GM12801 (cell line): ENCODE results near the gene CPVL.

Experiments used
- TF ChIP-seq, protein P1 (sequence below): IDR thresholded peaks from one replicate; pipeline ENCODE4 v1.5.1; 2011; ENCODE audit warnings: control low read depth; ENCODE audit not compliant: insufficient read length; ENCODE audit errors: extremely low read depth

Gene CPVL

DNA sequence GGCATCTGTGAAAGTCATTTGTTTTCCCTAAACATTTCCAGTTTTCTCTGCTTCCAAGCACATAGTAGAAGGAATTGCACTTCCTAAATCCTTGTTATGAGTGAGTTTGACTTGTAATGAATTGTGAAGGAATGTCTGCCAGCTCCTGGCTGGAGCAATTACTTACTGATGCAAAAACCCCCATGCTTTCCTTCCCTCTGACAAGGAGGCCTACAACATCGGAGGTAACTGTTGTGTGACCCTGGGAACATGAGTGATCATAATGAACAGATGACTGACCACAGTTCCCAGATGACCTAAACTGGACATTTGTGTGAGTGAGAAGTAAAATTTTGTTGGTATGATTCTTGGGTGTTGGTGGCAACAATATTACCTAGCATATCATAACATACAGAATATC is 21.4 kb upstream of the CPVL start:
- TF ChIP-seq, protein P1, sequence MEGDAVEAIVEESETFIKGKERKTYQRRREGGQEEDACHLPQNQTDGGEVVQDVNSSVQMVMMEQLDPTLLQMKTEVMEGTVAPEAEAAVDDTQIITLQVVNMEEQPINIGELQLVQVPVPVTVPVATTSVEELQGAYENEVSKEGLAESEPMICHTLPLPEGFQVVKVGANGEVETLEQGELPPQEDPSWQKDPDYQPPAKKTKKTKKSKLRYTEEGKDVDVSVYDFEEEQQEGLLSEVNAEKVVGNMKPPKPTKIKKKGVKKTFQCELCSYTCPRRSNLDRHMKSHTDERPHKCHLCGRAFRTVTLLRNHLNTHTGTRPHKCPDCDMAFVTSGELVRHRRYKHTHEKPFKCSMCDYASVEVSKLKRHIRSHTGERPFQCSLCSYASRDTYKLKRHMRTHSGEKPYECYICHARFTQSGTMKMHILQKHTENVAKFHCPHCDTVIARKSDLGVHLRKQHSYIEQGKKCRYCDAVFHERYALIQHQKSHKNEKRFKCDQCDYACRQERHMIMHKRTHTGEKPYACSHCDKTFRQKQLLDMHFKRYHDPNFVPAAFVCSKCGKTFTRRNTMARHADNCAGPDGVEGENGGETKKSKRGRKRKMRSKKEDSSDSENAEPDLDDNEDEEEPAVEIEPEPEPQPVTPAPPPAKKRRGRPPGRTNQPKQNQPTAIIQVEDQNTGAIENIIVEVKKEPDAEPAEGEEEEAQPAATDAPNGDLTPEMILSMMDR, result no peak

DNA sequence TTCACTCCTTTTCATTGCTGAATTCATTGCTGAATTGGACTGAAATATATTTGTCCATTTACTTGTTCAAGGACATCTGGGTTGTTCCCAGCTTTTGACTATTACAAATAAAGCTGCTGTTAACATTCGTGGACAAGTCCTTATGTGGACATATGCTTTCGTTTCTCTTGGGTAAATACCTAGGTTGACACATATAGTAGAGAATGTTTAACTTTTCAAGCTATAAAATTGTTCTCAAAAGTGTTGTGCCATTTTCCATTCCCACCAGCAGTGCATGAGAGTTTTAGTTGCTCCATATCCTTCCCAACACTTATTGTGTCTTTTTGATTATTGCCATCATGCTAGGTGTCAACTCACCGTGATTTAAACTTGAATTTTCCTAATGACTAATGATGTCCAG is 17.5 kb upstream of the CPVL start:
- TF ChIP-seq, protein P1, result no peak

DNA sequence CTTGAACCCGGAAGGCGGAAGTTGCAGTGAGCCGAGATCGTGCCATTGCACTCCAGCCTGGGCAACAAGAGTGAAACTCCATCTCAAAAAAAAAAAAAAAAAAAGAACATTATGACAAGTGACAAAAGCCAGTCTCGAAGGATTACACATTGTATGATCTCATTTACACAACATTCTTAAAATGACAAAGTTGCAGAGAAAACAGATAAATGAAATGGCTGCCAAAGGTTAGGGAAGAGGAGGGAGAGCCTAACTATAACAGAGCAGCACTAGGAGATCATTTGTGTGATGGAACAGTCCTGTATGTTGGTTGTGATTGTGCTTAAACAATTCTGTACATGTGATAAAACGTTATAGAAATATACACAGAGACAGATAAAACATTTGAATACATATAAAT is 16.2 kb upstream of the CPVL start:
- TF ChIP-seq, protein P1, result no peak

DNA sequence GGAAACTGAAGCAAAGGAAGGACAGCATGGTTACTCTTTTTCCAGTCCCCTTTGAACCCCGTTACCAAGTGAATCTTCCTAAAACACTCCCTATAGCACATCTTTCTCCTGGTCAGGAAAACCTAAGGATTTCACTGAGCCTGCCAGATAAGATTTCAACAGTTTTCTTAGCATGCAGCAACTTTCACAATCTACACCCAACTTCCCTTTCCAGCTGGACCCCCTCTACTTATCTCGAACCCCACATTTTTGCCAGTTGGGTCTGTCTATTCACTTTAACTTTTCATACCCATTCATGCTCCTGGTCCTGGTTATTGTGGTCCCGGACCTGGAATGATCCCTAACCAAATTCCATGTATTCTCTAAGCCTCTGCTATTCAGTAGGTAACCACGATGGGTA is 14.9 kb upstream of the CPVL start:
- TF ChIP-seq, protein P1, result no peak

DNA sequence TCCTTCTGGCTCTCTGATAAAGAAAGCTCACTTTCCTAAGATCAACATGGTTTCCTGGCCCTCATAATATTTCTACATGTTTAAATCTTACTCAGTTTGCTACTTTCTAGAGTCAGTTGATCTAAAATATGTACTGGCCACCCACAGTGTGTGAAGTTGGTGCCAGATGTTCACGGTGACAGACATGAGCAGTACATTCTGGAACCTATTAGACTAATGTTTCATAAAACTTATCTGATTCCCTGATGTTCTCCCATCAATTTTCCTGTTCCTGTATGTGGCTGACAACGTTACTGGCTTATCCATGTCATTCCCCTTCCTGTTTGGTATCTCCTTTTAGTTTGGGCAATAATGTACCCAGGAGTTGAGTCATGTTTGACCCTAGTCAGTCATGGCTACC is 13.7 kb upstream of the CPVL start:
- TF ChIP-seq, protein P1, result no peak

DNA sequence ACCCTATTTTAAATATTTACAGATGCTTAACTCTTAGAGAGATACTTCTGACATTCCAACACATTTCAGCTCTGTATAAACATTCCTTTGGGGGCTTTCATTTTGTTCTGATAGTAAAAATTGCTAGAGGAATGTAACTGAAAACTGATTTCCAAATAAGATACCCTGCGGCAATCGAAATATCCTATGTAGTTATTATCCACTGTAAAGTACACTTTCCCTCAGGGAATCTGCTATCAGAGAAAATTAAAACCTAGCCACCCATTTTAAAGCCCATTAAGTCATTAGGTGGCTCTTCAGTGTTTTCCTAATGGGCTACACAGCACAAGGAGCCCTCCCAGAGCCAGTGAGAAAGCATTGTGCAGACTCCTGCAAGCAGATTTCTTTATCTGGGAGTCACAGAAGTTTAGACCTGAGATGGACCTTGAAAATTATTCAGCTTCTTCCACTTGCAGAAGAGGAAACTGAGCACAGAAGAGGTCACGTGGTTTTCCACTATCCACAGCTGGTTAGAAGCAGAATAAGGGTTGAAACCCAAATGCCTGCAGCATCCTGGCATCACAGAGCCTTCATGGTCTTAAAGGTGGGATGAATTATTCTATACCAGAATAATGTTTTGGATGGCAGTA is 12.6 kb upstream of the CPVL start:
- TF ChIP-seq, protein P1, result no peak

DNA sequence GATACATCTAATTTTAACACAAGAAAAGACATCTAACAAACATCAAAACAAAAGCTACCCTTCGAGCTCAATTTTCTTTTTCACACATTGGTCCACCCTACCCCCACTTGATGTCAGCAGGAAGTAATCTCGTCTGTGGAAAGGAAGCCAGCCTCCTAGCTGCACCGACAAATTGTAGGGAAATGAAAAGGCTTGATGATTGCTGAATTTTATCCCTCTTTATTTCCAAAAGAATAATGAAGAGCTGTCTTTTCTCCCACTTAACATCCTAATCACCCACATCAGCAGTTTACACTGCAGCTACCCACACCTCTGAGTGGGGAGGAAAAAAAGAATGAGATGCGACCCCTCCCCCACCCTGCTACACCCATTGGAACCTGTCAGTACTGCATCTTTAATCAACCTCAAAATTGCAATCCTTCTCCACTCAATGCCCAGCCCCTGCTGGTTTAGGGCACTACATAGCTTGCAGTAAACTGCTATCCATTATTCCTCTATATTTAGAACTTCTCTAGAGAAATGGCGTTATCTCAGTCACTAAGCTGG is 10.6 kb upstream of the CPVL start:
- TF ChIP-seq, protein P1, result no peak

DNA sequence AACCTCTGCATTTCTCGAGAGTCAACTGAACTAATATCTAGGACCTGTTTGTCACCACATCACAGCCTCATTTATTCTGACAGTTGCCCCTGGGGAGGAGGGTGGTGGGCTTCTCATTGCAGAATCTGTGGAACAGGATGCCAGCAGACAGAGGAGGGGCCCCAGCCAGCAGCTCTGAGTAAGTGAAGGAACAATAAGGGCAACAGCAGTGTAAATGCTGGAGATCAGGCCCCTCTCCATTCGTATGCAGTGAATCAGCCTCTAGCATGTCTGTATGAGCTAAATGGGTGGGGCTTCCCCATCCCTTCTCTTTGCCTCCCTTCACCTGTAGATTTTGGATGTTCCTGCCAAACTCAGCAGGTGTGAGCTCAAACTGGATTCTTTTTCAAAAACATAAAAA is 7.7 kb upstream of the CPVL start:
- TF ChIP-seq, protein P1, result no peak
